Breast epithelium (tissue), 3 donors: ENCODE measurements around the gene PELI3.

ENCODE experiments used
- CTCF ChIP-seq, 3 donors: fragments of 450-650 bp; IDR thresholded peaks; one replicate each; pipeline ENCODE4 v1.5.1; 2016 to 2017; ENCODE audit warnings: antibody characterized with exemption in 3 of 3, mild to moderate bottlenecking in 3 of 3, moderate library complexity in 3 of 3
- POLR2A ChIP-seq: fragments of 450-650 bp; IDR thresholded peaks from one replicate; pipeline ENCODE4 v1.6.1; 2016; ENCODE audit warnings: antibody characterized with exemption, mild to moderate bottlenecking, moderate library complexity

GRCh38 chr11:66505276-66505816 is 38.6 kb downstream of the PELI3 start:
- no peak for TF ChIP-seq CTCF (IDR thresholded peaks at IDR 0.05)
- no peak for TF ChIP-seq POLR2A
